B cell (primary cell): ENCODE measurements around the gene SLFN12.

ENCODE experiments used
- CTCF ChIP-seq: fragments of 200-600 bp; IDR thresholded peaks from one replicate; pipeline ENCODE4 v1.8.0; 2022; ENCODE audit warnings: antibody characterized with exemption, mild to moderate bottlenecking
- EZH2 ChIP-seq: IDR thresholded peaks from 2 replicates; pipeline ENCODE4 v1.6.1; 2012; ENCODE audit warnings: borderline replicate concordance, low read depth, mild to moderate bottlenecking, moderate library complexity, low read length; ENCODE audit not compliant: insufficient read depth, poor library complexity, severe bottlenecking

DNA sequence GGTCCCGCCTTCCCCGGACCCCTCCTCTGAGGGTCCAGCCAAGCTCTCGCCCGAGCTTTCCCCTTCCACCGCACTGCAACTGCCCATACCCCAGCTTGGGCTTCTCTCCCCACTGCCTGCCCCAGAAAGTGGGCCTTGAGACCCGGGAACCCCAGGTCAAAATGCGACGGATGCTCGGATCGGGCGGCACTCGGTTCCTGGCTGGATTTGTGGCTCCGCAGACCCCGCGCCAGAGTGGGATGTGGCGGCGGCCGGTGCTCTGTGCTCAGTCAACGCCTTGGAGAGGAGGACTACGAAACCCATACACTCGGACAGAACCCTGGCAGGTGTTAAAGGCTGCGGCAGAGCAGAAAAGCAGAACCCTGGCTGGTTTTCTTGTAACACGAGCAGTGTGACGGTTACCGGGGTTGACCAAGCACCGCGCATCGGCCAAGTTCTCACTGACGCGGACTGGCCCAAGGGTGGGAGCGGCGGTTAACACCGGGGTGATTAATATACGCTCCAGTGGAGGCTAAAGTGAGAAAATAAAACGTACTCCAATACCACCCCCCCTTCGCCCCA lies 17.2 kb upstream of the SLFN12 start:
- TF ChIP-seq CTCF (no peak), EZH2 (no peak)
